Neuronal stem cell (in vitro differentiated cells): ENCODE data around the gene TMTC1.

Experiments
- DNase-seq: peaks from one replicate; pipeline ENCODE4 v3.0.0-alpha.2; 2013; ENCODE audit warnings: low spot score
- H2AFZ ChIP-seq: one replicate; pipeline ENCODE4 v1.6.1; 2013; ENCODE audit warnings: mild to moderate bottlenecking, low read length, inconsistent platforms
- H2AK5ac ChIP-seq: 2 replicates; pipeline ENCODE4 v1.6.1; 2013; ENCODE audit warnings: low read depth, mild to moderate bottlenecking, inconsistent platforms, low read length, moderate library complexity, mixed read lengths
- H2BK120ac ChIP-seq: 2 replicates; pipeline ENCODE4 v1.6.1; 2013; ENCODE audit warnings: low read depth, mild to moderate bottlenecking, inconsistent platforms, low read length, moderate library complexity, mixed read lengths
- H2BK12ac ChIP-seq: one replicate; pipeline ENCODE4 v1.6.1; 2013; ENCODE audit warnings: low read length, inconsistent platforms
- H2BK15ac ChIP-seq: 2 replicates; pipeline ENCODE4 v1.6.1; 2013; ENCODE audit warnings: mild to moderate bottlenecking, low read length, inconsistent platforms, mixed read lengths
- H2BK5ac ChIP-seq: one replicate; pipeline ENCODE4 v1.6.1; 2013; ENCODE audit warnings: inconsistent platforms, mild to moderate bottlenecking, low read length, moderate library complexity
- H3K14ac ChIP-seq: one replicate; pipeline ENCODE4 v1.6.1; 2013; ENCODE audit warnings: low read length, inconsistent platforms
- H3K18ac ChIP-seq: 2 replicates; pipeline ENCODE4 v1.6.1; 2013; ENCODE audit warnings: low read length, inconsistent platforms
- H3K23ac ChIP-seq: 2 replicates; pipeline ENCODE4 v1.6.1; 2013; ENCODE audit warnings: low read depth, mild to moderate bottlenecking, mixed read lengths, low read length, inconsistent platforms; ENCODE audit not compliant: poor library complexity
- H3K27ac ChIP-seq: replicated peaks from 3 replicates; pipeline ENCODE4 v1.5.1; 2013; ENCODE audit warnings: low read length, inconsistent platforms
- H3K27me3 ChIP-seq, 3 experiments: 2 replicates each; pipeline ENCODE4 v1.6.1; 2013; ENCODE audit warnings: low read length in 3 of 3, mild to moderate bottlenecking in 2 of 3, inconsistent platforms in 1 of 3, low read depth in 1 of 3, mixed read lengths in 1 of 3, moderate library complexity in 1 of 3; ENCODE audit not compliant: control insufficient read depth in 3 of 3, insufficient read depth in 3 of 3
- H3K36me3 ChIP-seq, 2 donors: replicated peaks in 1 of 2; 2 replicates each; pipeline ENCODE4 v1.6.1; 2013; ENCODE audit warnings: low read length in 2 of 2; ENCODE audit not compliant: control insufficient read depth in 2 of 2, insufficient read depth in 2 of 2
- H3K4ac ChIP-seq: 2 replicates; pipeline ENCODE4 v1.6.1; 2013; ENCODE audit warnings: inconsistent platforms, mild to moderate bottlenecking, low read length, moderate library complexity
- H3K4me1 ChIP-seq, 2 donors: 1 replicate in 1 of 2; 2 replicates in 1 of 2; pipeline ENCODE4 v1.6.1; 2013; ENCODE audit warnings: low read length in 2 of 2, low read depth in 1 of 2; ENCODE audit not compliant: control insufficient read depth in 2 of 2, insufficient read depth in 1 of 2
- H3K4me2 ChIP-seq: one replicate; pipeline ENCODE4 v1.6.1; 2013; ENCODE audit warnings: mild to moderate bottlenecking, low read length, inconsistent platforms; ENCODE audit not compliant: insufficient read depth, poor library complexity, severe bottlenecking
- H3K4me3 ChIP-seq, 2 donors: 2 replicates each; pipeline ENCODE4 v1.5.1; 2013; ENCODE audit warnings: low read length in 2 of 2, mild to moderate bottlenecking in 2 of 2, inconsistent platforms in 1 of 2, moderate library complexity in 1 of 2
- H3K79me1 ChIP-seq: one replicate; pipeline ENCODE4 v1.6.1; 2013; ENCODE audit warnings: low read depth, mild to moderate bottlenecking, inconsistent platforms, low read length, moderate library complexity
- H3K9ac ChIP-seq: one replicate; pipeline ENCODE4 v1.6.1; 2013; ENCODE audit warnings: mild to moderate bottlenecking, low read depth, low read length, inconsistent platforms; ENCODE audit not compliant: poor library complexity
- H3K9me3 ChIP-seq, 2 donors: replicated peaks in 1 of 2; 2 replicates each; pipeline versions ENCODE3 to v1.6.1; 2013; ENCODE audit warnings: low read length in 2 of 2, mild to moderate bottlenecking in 2 of 2, inconsistent platforms in 1 of 2, low read depth in 1 of 2, mixed read lengths in 1 of 2, moderate library complexity in 1 of 2; ENCODE audit not compliant: control insufficient read depth in 2 of 2, insufficient read depth in 1 of 2
- H4K8ac ChIP-seq: one replicate; pipeline ENCODE4 v1.6.1; 2013; ENCODE audit warnings: low read depth, mild to moderate bottlenecking, inconsistent platforms, low read length, moderate library complexity
- H4K91ac ChIP-seq: one replicate; pipeline ENCODE4 v1.6.1; 2013; ENCODE audit warnings: low read length, low read depth, mild to moderate bottlenecking, inconsistent platforms; ENCODE audit not compliant: poor library complexity
- WGBS, 2 donors: extraction: QIAGEN DNeasy Blood & Tissue Kit; methylation state at CpG; one replicate each; pipeline ENCODE4 v1.1.7; 2013; ENCODE audit warnings: missing lambda C conversion rate in 2 of 2, mixed read lengths in 1 of 2; ENCODE audit not compliant: insufficient read length in 2 of 2, insufficient replicate concordance in 1 of 2; ENCODE audit errors: extremely low coverage in 2 of 2; 5-methylcytosine and 5-hydroxymethylcytosine counted together

TMTC1 gene

DNA sequence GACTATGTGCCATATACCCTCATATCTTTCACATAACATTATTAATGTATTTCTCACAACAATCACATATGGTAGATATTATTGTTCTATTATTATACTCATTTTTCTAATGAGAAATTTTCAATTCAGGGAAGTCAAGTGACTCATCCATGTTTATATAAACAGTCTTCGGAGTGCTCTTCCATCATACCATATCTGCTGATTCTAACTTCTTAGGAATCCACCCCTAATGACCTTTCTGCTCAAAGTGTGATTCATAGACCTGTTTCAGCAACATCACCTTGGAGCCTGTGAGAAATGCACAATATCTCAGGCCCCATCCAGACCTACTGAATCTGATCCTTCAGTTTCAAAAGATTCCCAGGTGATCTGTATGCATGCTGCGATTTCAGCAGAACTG is 246.4 kb downstream of the TMTC1 start:
- Histone ChIP-seq H3K14ac (no peak overlapping the region), H2BK15ac (no peak overlapping the region)
- whole genome bisulfite sequencing, 2 donors, result no CpG with 5 or more reads among the region's 2 CpGs

GRCh38 chr12:29534935-29535334 is 248.8 kb downstream of the TMTC1 start:
- H2BK5ac ChIP-seq, result no peak overlapping the region
- WGBS, 2 donors, result no CpG with 5 or more reads among the region's 2 CpGs
- H2BK12ac ChIP-seq, result no peak overlapping the region
- H3K9me3 ChIP-seq, result no peaks in the 10 kb centered on the region
- no peaks in the 10 kb centered on the region for H3K27me3 ChIP-seq
- H2BK120ac ChIP-seq, result no peak overlapping the region
- peak overlapping the region; percentile 3 for H3K9ac ChIP-seq
- peaks cover 0 to 3% of the 10 kb centered on the region in 2 donors for H3K4me1 ChIP-seq
- no peaks in the 10 kb centered on the region for H3K79me1 ChIP-seq
- no peak overlapping the region for H3K27ac ChIP-seq
- H3K36me3 ChIP-seq, result peaks cover 0 to 4% of the 10 kb centered on the region in 2 donors
- no peak for DNase-seq
- H3K14ac ChIP-seq, result no peak overlapping the region
- H2AK5ac ChIP-seq, result no peak overlapping the region
- H2AFZ ChIP-seq, result no peak overlapping the region
- no peak overlapping the region for H3K23ac ChIP-seq
- H2BK15ac ChIP-seq, result no peak overlapping the region
- H3K4me2 ChIP-seq, result no peak overlapping the region
- no peak overlapping the region for H3K4me3 ChIP-seq
- no peak overlapping the region for H4K8ac ChIP-seq
- H4K91ac ChIP-seq, result no peak overlapping the region
- no peak overlapping the region for H3K4ac ChIP-seq
- H3K18ac ChIP-seq, result no peak overlapping the region

More for the DNA sequence above, 246.4 kb downstream of the TMTC1 start:
- no peak overlapping the region for H3K4me3 ChIP-seq
- H3K4ac ChIP-seq, result no peak overlapping the region
- no peak overlapping the region for H3K27ac ChIP-seq
- no peak overlapping the region for H3K23ac ChIP-seq
- no peak overlapping the region for H2AFZ ChIP-seq
- H3K9me3 ChIP-seq, result no peaks in the 10 kb centered on the region
- H2BK5ac ChIP-seq, result no peak overlapping the region
- H2AK5ac ChIP-seq, result no peak overlapping the region
- no peak overlapping the region for H4K8ac ChIP-seq
- H3K27me3 ChIP-seq, result no peaks in the 10 kb centered on the region
- peaks cover 0 to 3% of the 10 kb centered on the region in 2 donors for H3K4me1 ChIP-seq
- peaks cover 0 to 4% of the 10 kb centered on the region in 2 donors for H3K36me3 ChIP-seq
- H3K18ac ChIP-seq, result no peak overlapping the region
- no peak overlapping the region for H2BK12ac ChIP-seq
- no peak overlapping the region for H3K9ac ChIP-seq
- no peak overlapping the region for H2BK120ac ChIP-seq
- H3K4me2 ChIP-seq, result no peak overlapping the region
- no peaks in the 10 kb centered on the region for H3K79me1 ChIP-seq
- no peak for DNase-seq
- H4K91ac ChIP-seq, result no peak overlapping the region

DNA sequence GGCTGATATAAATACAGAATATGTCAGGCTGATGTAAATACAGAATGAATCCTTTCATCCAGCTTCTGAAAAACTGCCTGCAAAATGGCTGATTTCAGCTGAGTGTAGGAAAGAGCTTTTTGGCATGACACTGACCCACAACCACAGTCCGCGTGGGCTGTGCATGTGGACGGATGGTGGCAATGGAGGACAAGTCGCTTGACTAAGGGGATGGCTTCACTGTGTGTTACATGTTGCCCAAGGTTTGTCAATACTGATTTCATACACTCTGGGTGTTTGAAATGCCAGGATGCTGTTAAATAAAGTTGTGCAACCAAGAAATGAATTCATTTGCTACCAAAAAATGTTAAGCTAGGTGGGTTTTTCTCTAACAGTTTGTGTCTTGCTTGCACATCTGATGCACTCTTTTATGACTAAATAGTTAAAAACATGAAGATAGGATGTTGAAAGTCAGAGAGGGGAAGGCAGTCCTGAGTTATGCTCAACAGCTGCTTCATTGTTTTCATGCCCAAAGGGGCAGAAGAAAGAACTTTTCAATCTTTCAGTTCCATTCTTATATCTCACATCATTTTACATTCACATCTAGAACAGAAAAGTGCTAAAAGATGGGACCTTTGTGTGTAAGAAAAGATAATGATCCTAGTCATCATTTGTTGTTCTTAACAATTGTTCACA is 249.8 kb downstream of the TMTC1 start:
- Histone ChIP-seq H2AK5ac (no peak overlapping the region), H4K91ac (no peak overlapping the region), H3K4me2 (no peak overlapping the region), H2BK15ac (no peak overlapping the region), H3K9ac (no peak overlapping the region), H4K8ac (no peak overlapping the region), H3K27me3 (no peaks in the 10 kb centered on the region), H2BK5ac (no peak overlapping the region), H2AFZ (no peak overlapping the region), H3K36me3 (peaks cover 0 to 4% of the 10 kb centered on the region in 2 donors), H3K4ac (no peak overlapping the region), H3K4me1 (peaks cover 0 to 3% of the 10 kb centered on the region in 2 donors), H3K23ac (no peak overlapping the region), H3K18ac (no peak overlapping the region), H2BK120ac (no peak overlapping the region), H3K79me1 (no peaks in the 10 kb centered on the region), H3K9me3 (no peaks in the 10 kb centered on the region), H3K4me3 (no peak overlapping the region), H2BK12ac (no peak overlapping the region), H3K27ac (no peak overlapping the region), H3K14ac (no peak overlapping the region)
- DNase-seq, result no peak
- no CpG with 5 or more reads among the region's 4 CpGs for WGBS, 2 donors

DNA sequence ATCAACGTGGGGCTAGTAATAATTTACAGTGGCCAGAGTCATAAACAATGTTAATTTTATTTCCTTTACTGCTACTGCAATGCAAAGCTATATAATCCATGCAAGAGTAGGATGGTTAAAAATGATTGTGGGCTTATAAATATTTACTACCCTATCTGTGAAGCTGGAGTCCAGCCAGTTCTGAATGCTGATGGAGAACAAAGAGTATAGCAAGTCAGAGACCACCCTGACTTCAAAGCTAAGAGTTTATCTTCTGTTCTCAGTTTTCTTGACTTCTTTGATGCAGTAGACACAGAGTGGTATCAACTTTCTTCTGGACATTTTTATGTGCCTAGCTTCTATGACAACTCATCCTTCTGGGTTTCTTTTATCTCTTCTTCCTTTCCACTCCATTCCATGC is 252.3 kb downstream of the TMTC1 start:
- no peak overlapping the region for H3K4me2 ChIP-seq
- H3K18ac ChIP-seq, result no peak overlapping the region
- no peak overlapping the region for H3K4ac ChIP-seq
- no peaks in the 10 kb centered on the region for H3K27me3 ChIP-seq
- H4K8ac ChIP-seq, result no peak overlapping the region
- H3K4me1 ChIP-seq, result peaks cover 0 to 3% of the 10 kb centered on the region in 2 donors
- no peak overlapping the region for H2BK15ac ChIP-seq
- no peak overlapping the region for H2AK5ac ChIP-seq
- H3K79me1 ChIP-seq, result no peaks in the 10 kb centered on the region
- WGBS, 2 donors, result no CpG with 5 or more reads among the region's 1 CpG
- no peak overlapping the region for H4K91ac ChIP-seq
- H2AFZ ChIP-seq, result no peak overlapping the region
- H3K23ac ChIP-seq, result no peak overlapping the region
- peaks cover 0 to 4% of the 10 kb centered on the region in 2 donors for H3K36me3 ChIP-seq
- no peak overlapping the region for H2BK5ac ChIP-seq
- H3K9ac ChIP-seq, result no peak overlapping the region
- no peaks in the 10 kb centered on the region for H3K9me3 ChIP-seq
- no peak overlapping the region for H2BK120ac ChIP-seq
- no peak for DNase-seq
- H3K14ac ChIP-seq, result no peak overlapping the region
- H3K4me3 ChIP-seq, result no peak overlapping the region
- no peak overlapping the region for H3K27ac ChIP-seq
- H2BK12ac ChIP-seq, result no peak overlapping the region
